ENCODE measurements around the gene GPR62. TPM values are rescaled to one million over a fixed set of nuclear protein-coding genes. Genes with fewer than 3 reads are reported as not detected.

The GPR62 gene
- polyA plus RNA-seq, 3 donors from 2014 or later: not detected

DNA sequence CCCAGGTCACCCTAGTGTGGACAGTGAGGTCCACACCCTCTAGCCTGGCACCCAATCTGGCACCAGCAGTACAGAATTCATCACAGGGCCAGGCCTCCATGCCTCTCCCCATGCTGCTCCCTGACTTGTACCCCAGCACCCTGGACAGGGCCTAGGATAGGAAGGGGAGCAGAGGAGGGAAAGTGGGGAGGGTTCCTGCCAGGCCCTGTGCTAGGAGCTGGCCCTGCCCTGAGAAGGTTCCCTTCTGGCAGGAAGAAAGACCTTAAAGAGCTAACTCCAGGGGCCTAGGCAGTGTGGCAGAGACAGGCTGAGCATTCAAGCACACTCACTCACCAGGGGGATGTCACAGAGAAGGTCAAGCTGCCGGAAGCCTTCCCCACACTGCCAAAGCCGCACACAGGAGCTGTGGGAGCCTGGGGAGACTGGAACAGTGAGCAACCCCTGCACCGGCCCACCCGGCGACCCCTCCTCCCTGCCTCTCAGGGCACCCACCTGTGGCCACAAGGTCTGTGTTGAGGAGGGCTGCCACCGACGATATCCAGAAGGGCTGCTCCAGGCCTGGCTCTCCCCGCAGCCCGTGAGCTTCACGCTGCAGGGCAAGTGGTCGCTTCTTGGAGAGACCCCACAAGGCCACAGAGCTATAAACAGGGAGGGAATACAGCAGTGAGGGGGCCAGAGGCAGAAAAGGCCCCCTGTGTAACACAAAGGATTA lies 20.9 kb upstream of the GPR62 start:
- Mint-ChIP-seq H3K27ac (no peak overlapping the region), H3K4me1 (peaks cover 2 to 3% of the 10 kb centered on the region in 2 donors), H3K4me3 (no peak overlapping the region), H3K27me3 (ENCODE audit: low read depth in 3 of 3) (no peaks in the 10 kb centered on the region), H3K36me3 (peaks cover 0 to 26% (median 4%) of the 10 kb centered on the region in 3 donors), H3K9me3 (peaks cover 0 to 2% (median 0%) of the 10 kb centered on the region in 6 donors)
- DNase-seq: no peak

DNA sequence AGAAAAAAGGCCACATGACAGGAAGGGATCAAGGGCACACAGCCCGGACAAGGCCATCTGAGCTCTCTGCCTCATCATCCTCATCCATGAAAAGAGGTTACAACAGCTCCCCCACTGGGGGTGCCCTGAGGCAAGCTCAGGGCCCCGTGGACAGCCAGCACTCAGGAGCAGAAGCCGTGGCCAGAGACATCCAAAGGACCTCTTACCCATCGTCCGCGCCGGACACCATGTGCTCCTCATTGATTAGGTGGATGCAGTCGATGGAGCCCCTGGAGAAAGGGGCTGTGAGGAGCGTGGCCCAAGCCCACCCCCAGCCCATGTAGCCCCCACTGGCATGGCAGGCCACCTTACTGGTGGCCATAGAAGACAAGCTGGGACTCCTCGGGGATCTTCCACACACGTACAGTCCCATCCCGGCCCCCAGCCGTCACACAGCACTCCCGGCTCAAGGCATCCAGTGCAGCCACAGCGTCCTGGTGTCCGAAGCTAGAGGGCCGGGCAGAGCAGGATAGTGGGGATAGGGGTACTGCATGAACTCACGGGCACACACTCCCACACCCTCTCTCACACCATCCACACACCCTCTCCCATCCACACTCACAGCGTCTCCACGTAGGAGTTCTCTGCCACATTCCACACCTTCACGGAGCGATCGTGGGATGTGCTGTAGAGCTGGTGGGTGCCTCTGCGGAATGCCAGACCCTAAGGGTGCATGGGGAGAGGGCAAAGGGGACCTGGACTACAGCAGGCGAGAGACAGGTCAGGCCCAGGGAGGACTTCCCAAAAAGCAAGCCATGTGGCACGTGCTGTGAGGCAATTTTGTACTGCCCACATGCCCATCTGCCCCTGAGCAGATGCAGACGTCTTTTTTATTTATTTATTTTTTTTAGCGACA lies 19.9 kb upstream of the GPR62 start:
- Mint-ChIP-seq H3K4me1 (peaks cover 7% of the 10 kb centered on the region in 2 donors), H3K4me3 (no peak overlapping the region), H3K9me3 (peaks cover 0 to 2% (median 0%) of the 10 kb centered on the region in 6 donors), H3K27ac (no peak overlapping the region), H3K36me3 (peaks cover 0 to 26% (median 4%) of the 10 kb centered on the region in 3 donors), H3K27me3 (ENCODE audit: low read depth in 3 of 3) (no peaks in the 10 kb centered on the region)
- DNase-seq: no peak

DNA sequence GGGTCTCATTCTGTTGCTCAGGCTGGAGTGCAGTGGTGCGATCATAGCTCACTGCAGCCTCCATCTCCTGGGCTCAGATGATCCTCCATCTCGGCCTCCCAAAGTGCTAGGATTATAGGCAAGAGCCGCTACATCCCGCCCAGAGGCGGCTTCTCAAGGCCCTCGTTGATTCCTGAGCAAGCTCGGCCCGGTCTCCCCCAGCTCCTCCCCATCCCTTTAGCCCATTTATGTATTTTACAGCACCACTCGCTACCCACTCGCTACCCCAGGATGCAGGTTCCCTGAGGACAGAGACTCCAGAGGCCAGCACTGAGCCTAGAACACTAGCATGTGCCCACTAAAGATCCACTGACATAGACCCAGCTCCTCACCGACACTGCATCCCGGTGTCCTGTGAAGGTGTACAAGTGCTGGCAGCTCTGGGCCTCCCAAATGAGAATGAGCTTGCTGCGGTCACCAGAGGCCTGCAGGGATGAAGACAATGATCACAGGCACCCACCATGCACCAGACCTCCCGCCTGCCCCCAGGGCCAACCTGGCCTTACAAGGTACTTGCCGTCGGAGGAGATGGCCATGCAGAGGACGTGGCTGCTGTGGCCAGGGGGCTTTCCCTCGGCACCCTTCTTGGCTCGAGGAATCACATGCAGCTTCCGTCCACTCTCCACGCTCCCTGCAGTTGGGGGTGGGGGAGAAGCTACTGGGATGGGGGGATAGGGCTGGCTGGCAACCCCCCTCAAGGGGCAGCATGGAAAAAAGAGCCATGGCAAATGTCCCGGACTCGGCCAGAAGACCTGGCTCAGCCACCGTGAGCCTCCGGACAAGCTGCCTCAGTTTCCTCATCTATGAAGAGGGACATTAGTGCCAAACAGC lies 19.1 kb upstream of the GPR62 start:
- DNase-seq: no peak
- no peak overlapping the region for H3K27ac Mint-ChIP-seq
- H3K27me3 Mint-ChIP-seq (ENCODE audit: low read depth in 3 of 3): no peaks in the 10 kb centered on the region
- H3K4me3 Mint-ChIP-seq: no peak overlapping the region
- peaks cover 0 to 2% (median 0%) of the 10 kb centered on the region in 6 donors for H3K9me3 Mint-ChIP-seq
- H3K4me1 Mint-ChIP-seq: peaks cover 16% of the 10 kb centered on the region in 2 donors
- H3K36me3 Mint-ChIP-seq: peaks cover 0 to 26% (median 4%) of the 10 kb centered on the region in 3 donors

DNA sequence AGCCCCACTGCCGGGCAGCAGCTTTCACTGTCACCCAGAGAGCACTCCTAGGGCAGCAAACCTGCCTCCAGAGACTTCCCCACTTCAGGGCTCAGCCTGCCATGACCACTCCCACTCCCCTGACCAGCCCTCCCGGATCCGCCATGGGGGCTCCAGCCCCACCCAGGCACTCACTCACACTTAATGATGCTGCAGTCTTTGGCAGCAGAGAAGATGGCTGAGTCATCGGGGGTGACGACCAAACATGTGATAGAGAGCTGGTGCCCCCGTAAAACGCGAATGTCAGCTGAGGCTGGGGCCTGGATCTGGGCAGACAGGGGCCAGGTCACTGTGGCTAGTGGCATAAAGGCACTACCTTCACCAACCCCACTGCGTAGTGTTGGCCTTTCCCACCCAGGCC lies 18.2 kb upstream of the GPR62 start:
- no peak overlapping the region for H3K27ac Mint-ChIP-seq
- DNase-seq: no peak
- H3K27me3 Mint-ChIP-seq (ENCODE audit: low read depth in 3 of 3): peaks cover 0 to 3% (median 3%) of the 10 kb centered on the region in 3 donors
- peaks cover 0 to 23% (median 4%) of the 10 kb centered on the region in 3 donors for H3K36me3 Mint-ChIP-seq
- H3K9me3 Mint-ChIP-seq: peaks cover 0 to 2% (median 0%) of the 10 kb centered on the region in 6 donors
- peaks cover 21 to 22% of the 10 kb centered on the region in 2 donors for H3K4me1 Mint-ChIP-seq
- H3K4me3 Mint-ChIP-seq: no peak overlapping the region

DNA sequence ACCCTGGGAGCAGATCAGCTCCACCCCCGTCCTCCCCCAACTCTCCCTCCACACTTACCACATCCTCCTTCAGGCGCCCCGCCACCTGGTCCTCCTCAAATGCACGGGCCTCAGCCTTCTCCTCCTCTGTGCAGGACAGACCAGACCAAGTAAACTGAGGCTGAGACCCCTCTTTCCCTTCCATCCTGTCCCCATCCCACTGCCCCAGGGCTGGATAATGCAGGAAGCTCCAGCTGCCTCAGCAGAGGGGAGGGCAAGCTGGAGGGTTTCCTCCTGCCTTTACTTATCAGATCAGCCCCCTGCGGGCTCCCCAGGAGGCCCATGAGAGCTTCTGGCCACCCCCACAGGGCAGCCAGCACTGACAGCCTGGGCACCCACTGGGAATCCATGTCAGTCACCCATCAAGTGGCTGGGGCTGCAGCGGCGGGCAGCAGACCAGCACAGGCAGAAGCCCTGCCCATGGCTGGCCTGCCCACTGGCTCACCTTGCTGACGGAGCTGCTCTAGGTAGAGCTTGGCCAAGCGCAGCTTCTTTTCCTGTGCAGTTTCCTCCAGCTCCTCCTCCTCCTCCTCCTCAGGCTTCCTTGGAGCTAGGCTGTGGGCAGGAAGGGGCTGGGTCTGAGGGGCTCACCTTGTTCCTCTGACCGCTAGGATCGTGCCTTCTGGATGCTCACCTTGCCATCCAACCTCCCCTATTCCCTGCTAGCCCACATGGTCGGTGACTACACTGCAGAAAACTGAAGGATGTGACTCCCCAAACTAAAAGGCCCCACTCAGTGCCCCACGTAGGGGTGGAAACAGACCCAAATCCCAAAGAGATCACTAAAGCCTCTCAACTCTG lies 17.4 kb upstream of the GPR62 start:
- peaks cover 0 to 5% (median 3%) of the 10 kb centered on the region in 3 donors for H3K27me3 Mint-ChIP-seq (ENCODE audit: low read depth in 3 of 3)
- H3K36me3 Mint-ChIP-seq: peaks cover 0 to 23% (median 4%) of the 10 kb centered on the region in 3 donors
- no peak overlapping the region for H3K27ac Mint-ChIP-seq
- peaks cover 26 to 28% of the 10 kb centered on the region in 2 donors for H3K4me1 Mint-ChIP-seq
- no peak for DNase-seq
- no peak overlapping the region for H3K4me3 Mint-ChIP-seq
- peaks cover 0 to 2% (median 0%) of the 10 kb centered on the region in 6 donors for H3K9me3 Mint-ChIP-seq

DNA sequence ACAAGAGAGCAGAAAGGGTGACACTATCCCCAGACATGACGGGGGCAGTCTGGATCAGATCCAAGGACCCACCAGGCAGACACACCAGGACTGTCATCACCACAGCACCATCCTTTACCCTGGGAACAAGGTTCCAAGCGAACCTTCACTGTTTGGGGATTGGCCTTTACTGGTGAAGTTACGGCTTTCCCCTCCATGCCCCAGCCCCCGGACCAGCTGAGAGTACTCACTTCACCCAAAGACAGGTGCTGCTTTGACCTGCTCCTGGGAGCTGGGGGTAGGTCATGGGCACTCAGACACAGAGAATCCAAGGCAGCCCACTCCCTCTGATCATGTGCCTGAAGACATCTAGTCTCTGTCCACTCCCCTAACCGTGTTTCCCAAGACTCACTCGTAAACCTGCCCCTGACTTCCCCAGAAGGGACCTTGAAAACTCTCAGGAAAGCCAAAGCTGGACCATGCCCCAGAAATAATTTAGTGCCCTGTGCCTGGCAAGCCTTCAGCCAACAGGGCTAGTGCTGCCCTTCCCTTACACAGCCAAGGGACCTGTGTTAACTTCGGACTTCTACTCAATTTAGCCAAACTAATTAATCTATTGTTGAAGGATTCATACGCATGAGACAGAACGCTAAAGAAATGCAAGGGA lies 16.3 kb upstream of the GPR62 start:
- DNase-seq: no peak
- peaks cover 26 to 31% of the 10 kb centered on the region in 2 donors for H3K4me1 Mint-ChIP-seq
- H3K36me3 Mint-ChIP-seq: peaks cover 0 to 23% (median 4%) of the 10 kb centered on the region in 3 donors
- H3K9me3 Mint-ChIP-seq: no peaks in the 10 kb centered on the region
- H3K4me3 Mint-ChIP-seq: peak overlapping the region in 3 of 5 donors; percentile 7 to 23 (median 12)
- peaks cover 0 to 5% (median 4%) of the 10 kb centered on the region in 3 donors for H3K27me3 Mint-ChIP-seq (ENCODE audit: low read depth in 3 of 3)
- H3K27ac Mint-ChIP-seq: peak overlapping the region in 2 of 6 donors; percentile 31 to 67

DNA sequence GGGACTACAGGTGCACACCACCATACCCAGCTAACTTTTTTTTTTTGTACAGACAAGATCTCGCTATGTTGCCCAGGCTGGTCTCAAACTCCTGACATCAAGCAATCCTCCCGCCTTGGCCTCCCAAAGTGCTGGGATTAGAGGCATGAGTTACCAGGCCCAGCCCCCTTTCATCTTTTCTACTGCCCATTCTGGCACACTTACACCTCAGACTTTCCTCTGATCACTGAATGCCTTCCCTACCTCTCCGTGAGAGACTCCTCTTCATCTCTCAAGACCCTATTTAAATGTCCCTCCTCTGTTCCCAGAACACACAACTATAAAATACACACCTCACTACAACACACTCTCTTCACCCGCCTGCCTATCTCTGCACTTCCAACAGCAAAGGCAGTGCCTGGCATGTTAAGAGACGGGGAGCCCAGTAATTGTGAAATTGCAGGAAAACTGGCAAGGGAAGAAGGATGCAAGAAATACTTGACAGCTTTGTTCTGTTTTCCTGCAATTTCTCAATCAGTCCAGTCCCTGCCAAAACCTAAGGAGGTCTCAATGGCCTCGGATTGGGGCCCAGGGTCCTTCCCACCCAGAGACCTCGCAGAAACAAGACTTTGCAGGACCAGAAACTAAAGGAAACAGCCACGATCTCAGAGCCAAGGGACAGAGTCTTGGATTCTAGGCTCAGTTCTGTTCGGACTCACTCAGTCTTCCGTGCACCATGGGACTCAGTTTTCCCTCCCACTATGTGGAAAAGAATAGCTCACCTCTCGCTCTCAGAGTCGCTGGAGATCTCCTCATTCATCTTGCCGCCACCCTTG lies 14.3 kb upstream of the GPR62 start:
- Mint-ChIP-seq H3K36me3 (peaks cover 0 to 14% (median 4%) of the 10 kb centered on the region in 3 donors), H3K4me3 (peak overlapping the region; percentile 89 to 93 (median 90)), H3K27ac (peak overlapping the region; percentile 48 to 82 (median 68)), H3K4me1 (peaks cover 26 to 31% of the 10 kb centered on the region in 2 donors), H3K9me3 (no peaks in the 10 kb centered on the region), H3K27me3 (ENCODE audit: low read depth in 3 of 3) (peaks cover 0 to 5% (median 4%) of the 10 kb centered on the region in 3 donors)
- no peak for DNase-seq

DNA sequence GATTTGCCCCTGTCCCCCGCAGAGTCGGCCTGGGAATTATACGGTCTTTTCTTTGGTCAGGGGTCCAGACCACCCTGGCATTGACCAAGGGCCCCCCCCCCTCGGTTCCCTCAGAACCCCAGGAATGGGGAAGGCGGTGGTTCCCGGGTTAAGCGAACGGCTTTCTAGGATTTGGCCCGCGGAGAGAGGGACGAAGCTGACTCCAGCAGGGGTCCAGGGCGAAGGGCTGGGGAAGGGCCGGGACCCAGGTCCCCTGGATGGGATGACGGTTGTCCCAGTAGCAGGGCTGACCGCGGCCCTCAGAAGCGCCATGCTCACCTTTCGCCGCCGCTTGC lies 13.8 kb upstream of the GPR62 start:
- Mint-ChIP-seq H3K4me1 (peaks cover 26 to 31% of the 10 kb centered on the region in 2 donors), H3K27me3 (ENCODE audit: low read depth in 3 of 3) (peaks cover 0 to 5% (median 4%) of the 10 kb centered on the region in 3 donors), H3K9me3 (no peaks in the 10 kb centered on the region), H3K4me3 (peak overlapping the region; percentile 89 to 93 (median 90)), H3K27ac (peak overlapping the region; percentile 48 to 82 (median 64)), H3K36me3 (peaks cover 0 to 10% (median 4%) of the 10 kb centered on the region in 3 donors)
- no peak for DNase-seq

DNA sequence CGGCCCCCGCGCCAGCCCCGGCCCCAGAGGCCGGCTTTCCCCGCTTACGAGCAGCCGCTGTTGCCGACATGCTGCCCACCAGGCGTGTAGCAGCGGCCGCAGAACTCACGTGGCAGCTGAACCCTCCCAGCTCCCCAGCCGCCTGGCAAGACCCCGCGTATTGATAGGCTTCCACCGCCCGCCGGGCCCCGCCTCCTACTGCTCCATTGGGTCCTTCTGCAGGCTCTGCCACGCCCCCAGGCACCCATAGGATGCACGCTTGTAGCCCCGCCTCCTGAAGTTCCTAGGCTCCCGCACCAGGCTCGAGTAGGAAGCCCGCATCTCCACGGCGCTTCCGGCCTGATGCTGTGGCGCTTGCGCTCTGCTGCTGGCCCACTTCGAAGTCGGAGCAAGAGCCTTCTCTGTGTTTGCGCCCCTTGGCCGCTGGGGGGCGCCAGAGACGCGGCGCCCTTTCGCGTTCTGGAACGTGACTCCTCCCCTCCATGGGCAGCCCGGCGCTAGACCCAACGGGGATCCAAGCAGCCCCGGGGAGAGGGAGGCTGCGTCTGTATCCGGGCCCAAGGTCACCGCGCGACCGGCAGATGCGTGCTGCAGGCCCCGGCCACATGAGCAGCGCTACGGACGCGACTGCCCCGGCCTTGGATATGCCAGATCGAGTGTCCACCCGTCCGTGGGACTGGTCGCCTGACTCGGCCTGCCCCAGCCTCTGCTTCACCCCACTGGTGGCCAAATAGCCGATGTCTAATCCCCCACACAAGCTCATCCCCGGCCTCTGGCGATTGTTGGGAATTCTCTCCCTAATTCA lies 13.2 kb upstream of the GPR62 start, which contains the start of the genes PARP3 and RRP9:
PARP3 (plus strand) TSS at position 566 of the 805 bp plus-strand sequence. CDS start 993 bp downstream, outside the sequence.
RRP9 (minus strand) TSS at position 107 of the 805 bp plus-strand sequence; CDS start at position 70, 37 bp downstream.
- Mint-ChIP-seq H3K4me3 (peak within 1 kb of the TSS; percentile 89 to 93 (median 90)), H3K27ac (peak within 1 kb of the TSS; percentile 64 to 92 (median 87)), H3K27me3 (ENCODE audit: low read depth in 3 of 3) (peaks cover 2 to 6% (median 5%) of the 10 kb centered on the region in 3 donors), H3K9me3 (no peaks in the 10 kb centered on the region), H3K4me1 (peaks cover 26 to 31% of the 10 kb centered on the region in 2 donors), H3K36me3 (peaks cover 0 to 5% (median 0%) of the 10 kb centered on the region in 3 donors)
- DNase-seq: peak; percentile 99 to 100 (median 100)

DNA sequence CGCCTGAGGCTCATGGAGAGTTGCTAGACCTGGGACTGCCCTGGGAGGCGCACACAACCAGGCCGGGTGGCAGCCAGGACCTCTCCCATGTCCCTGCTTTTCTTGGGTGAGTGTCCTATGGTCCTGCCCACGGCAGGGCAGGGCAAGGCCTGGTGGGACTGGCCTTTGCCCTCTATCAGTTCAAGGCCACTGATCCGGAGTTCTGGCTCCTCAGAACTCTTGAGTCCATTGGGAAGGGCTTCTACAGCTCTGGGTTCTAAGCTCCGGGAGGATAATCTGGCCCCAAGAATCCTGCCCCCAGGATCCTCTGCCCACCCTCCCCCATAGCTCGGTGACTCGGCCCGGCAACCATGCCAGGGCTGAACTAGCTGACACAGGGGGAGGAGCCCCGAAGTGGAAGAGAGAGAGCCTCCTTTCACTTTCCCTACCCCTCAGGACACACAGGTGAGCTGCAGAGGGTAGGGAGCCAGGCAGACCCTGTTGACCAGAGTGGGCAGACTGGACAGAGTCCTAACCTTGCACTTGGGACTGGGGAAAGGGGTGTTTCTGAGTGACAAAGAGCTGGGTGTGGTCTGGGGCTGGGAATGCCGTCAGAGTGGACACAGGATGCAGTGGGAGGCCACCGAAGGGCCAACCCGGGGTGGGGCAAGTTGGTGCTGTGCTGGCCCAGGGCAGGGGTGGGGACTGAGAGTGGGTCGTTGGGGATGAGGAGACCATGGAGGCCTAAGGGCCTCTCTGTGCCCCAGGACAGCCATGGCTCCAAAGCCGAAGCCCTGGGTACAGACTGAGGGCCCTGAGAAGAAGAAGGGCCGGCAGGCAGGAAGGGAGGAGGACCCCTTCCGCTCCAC lies 12.4 kb upstream of the GPR62 start:
- Mint-ChIP-seq H3K9me3 (no peaks in the 10 kb centered on the region), H3K27me3 (ENCODE audit: low read depth in 3 of 3) (peaks cover 2 to 7% (median 6%) of the 10 kb centered on the region in 3 donors), H3K4me1 (peaks cover 26 to 31% of the 10 kb centered on the region in 2 donors), H3K4me3 (peak overlapping the region; percentile 89 to 93 (median 90)), H3K36me3 (no peaks in the 10 kb centered on the region), H3K27ac (peak overlapping the region; percentile 64 to 92 (median 87))
- DNase-seq: peak; percentile 16 to 32 (median 19)
